OCI-LY7 (cell line): ENCODE results near the gene SLC5A5.

Source experiments
- EZH2phosphoT487 ChIP-seq: fragments of 200-600 bp; sonication (generic); IDR thresholded peaks from 2 replicates; pipeline ENCODE4 v1.6.1; 2018; ENCODE audit warnings: low read depth, borderline replicate concordance, mild to moderate bottlenecking, mixed run types, antibody characterized with exemption, low read length, moderate library complexity, mixed read lengths
- TF ChIP-seq, protein P1 (sequence below): fragments of 200-600 bp; sonication (generic); conservative IDR thresholded peaks from 2 replicates; pipeline ENCODE4 v1.5.1; 2014; ENCODE audit warnings: mild to moderate bottlenecking, antibody characterized with exemption, low read length, moderate library complexity, mixed read lengths

DNA sequence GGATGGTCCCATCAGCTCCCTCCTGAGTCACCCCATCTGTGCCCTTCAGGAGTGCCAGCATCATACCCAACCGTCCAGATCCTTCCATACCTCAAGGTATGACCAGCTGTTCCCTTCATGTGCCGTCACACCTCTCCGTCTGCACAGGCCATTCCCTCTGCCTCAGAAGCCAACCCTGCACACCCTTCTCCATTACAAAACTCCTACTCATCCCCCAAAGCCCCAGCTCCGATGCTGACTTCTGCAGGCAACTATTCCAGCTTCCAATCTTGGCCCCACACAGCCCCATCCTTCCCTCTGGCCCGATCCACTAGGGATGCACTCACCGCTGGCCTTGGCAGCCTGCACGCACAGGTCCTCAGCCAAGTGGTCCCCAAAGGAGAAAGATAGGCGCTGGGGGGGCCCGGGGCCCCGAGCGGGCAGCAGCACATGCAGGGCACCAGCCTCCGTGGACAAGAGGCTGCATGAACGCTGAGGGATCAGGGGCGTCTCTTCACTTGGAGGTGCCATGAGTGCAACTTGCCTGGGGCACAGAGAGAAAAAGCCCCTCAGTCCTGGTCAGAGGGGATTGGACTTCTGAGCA is 27.7 kb upstream of the SLC5A5 start:
- TF ChIP-seq, protein P1, sequence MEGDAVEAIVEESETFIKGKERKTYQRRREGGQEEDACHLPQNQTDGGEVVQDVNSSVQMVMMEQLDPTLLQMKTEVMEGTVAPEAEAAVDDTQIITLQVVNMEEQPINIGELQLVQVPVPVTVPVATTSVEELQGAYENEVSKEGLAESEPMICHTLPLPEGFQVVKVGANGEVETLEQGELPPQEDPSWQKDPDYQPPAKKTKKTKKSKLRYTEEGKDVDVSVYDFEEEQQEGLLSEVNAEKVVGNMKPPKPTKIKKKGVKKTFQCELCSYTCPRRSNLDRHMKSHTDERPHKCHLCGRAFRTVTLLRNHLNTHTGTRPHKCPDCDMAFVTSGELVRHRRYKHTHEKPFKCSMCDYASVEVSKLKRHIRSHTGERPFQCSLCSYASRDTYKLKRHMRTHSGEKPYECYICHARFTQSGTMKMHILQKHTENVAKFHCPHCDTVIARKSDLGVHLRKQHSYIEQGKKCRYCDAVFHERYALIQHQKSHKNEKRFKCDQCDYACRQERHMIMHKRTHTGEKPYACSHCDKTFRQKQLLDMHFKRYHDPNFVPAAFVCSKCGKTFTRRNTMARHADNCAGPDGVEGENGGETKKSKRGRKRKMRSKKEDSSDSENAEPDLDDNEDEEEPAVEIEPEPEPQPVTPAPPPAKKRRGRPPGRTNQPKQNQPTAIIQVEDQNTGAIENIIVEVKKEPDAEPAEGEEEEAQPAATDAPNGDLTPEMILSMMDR = no peak
- TF ChIP-seq EZH2phosphoT487 = no peak
